HG03432 (cell line): ENCODE measurements around the gene TASOR2.

Source experiments
- ATAC-seq: cut with Tn5 transposase; IDR thresholded peaks from one replicate; pipeline ENCODE4 v1.9.1; 2021; ENCODE audit warnings: mild to moderate bottlenecking, moderate library complexity; ENCODE audit not compliant: unreplicated experiment

TASOR2 gene

DNA sequence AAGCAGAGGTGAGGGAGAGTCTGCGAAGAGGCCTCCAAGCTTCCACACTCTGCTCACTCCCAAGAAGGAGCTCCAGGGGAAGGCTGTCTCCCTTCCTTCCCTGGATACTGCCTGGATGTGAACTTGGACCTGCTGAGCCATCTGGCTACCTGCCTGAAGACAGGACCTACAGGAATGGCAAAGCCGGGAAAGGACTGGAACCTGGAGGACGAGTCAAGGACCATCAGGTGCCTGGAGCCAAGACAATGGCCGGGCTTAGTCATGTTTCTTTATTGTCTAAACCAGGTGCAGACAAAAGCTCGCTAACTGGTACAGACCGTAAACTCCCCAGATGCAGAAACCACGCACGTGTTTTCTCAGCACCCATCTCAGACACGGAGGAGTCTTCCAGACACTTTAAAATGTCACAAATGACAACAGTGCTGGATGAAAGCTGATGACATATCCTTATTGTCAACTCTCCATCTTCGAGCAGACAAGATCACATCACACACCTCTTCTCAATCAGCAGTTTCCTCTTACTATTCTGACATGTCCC is 30.4 kb upstream of the TASOR2 start:
- no peak for ATAC-seq

GRCh38 chr10:5655121-5655520 is 29.5 kb upstream of the TASOR2 start:
- no peak for ATAC-seq

- ATAC-seq: no peak
These were observed 27.7 kb upstream of the TASOR2 start for GRCh38 chr10:5656737-5657579.

GRCh38 chr10:5658871-5659618 is 25.6 kb upstream of the TASOR2 start:
- no peak for ATAC-seq

DNA sequence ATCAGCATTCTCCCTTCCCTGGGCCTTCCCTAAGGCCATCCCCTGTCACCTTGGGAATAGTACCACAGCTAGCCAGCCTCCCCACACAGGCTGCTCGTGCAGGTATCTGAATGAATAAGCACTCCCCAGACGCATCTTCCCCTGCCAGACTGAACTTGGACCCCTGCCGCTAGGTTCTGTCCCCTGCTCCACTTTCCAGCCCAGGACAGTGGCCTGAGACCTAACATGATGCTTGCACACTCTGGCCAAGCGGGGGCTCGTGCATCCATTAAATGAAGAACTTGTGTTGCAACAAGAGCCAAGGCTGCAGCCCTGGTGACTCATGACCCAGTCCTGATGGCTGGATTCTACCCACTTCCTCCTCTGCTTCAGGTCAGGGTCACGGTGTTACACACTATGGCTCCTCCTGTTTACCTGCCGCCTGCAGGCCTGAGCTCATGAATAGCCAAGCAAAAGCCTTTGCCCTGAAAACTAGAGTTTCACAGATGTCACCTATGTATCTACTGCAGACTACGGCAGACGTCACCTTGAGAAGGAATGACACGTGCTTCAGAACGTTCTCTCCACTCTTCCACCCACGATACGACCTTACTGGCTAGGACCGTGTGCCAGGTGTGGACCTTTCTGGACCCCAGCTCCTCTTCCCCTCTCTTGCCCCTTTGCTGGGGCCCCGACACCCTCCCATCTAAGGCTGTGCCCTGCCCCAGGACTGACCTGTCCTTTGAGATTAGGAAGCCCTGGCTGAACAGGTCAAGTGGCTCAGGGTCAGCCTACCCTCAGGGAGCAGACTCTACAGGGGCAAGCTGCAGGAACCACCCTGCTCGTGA is 24.7 kb upstream of the TASOR2 start:
- ATAC-seq: peak; percentile 76

DNA sequence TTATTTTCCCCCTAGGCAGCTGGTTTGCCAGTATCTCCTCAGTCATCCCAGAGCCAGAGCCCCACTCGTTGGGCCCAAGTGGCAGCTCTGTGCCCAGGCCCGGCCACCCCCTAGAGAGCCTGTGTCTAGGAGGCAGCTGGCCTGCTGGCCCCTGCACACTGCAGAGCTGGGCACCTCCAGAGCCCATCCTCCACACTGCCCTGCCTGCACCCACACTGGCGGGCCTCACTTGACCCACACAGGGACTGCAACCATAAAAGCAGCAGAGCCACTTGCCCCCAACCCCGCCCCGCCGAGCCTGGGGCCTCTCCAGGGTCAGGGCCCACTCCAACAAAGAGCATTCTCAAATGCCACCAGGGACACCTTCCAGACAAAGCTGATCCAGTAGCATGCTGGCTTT is 23.6 kb upstream of the TASOR2 start:
- no peak for ATAC-seq

DNA sequence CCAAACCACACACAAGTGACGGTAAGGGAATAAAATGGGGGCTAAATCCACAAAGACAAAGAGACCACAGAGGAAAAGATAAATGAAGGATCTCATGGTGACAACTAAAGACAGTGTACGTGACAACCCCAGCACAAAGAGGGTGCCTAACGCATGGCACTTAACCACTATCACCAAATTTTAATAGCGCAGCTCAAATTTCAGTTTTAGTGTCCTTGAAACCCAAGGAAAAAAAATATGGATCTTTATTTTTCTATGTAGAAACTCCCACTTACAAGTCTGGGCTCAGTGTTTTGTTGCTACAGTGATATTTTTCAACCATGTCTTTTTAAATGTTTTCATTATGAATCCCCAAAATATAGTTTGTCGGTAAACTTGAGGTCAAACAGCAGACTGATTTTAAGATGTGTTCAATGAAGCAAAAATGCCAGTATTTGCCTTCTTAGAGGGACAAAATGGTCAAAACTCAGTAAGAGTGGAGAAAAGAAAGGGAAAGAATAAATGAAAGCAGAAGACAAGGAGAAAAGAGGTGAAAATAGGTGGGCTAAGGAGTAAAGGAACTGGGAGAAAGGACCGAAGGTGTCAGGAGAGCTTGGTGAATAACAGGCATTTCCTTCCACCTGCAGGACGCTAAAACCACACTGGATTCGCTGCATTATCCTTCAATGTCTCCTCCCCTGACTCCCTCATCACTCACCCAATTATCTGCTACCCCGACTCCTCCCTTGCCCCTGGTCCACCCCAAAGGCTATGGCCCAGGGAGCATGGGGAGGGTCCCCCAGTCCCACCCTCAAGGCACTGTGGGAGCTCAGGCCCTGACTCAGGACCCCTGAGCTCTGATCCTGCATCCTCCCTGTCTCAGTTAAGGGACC is 21.7 kb upstream of the TASOR2 start:
- ATAC-seq: no peak

DNA sequence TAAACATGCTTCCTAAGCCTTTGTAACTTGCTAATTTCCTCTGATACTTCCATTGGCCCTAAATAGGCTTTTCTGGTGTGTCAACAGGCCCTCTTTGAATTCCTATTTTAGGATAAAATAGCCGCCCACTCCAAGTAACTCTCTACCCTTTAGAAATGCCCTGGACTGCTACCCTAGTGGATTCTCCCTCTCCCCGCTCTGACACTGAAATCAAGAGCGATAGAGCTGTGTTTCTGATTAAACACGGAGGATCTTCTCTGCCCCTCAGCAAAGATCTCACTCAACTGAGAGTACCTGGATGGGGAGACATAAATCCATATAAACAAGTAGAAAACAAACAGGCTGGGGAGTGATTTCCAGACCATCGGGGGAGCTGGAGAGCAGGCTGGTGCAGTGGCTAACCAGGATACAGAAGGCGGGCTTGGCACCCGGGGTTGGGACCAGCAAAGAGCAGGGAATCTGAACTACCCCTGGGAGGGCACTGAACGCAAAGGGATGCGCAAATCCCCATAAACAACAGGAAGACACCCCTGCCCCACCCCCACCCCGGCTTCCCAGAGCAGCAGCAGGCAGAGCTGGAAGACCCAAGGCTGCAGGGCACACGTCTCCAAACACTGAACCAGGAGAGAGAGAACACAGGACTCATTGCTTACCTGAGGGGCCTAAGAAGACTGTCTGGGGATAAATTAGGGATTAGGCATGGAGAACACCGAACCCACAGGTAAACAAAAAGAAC is 20.8 kb upstream of the TASOR2 start:
- ATAC-seq: no peak

- ATAC-seq: no peak
These were observed 19.1 kb upstream of the TASOR2 start for GRCh38 chr10:5665373-5666007.

GRCh38 chr10:5666008-5666840 is 18.4 kb upstream of the TASOR2 start, which contains the start of gene ASB13:
Gene ASB13 (minus strand): TSS chr10:5666595. CDS start chr10:5666551, 44 bp downstream.
- ATAC-seq: peak; percentile 77

DNA sequence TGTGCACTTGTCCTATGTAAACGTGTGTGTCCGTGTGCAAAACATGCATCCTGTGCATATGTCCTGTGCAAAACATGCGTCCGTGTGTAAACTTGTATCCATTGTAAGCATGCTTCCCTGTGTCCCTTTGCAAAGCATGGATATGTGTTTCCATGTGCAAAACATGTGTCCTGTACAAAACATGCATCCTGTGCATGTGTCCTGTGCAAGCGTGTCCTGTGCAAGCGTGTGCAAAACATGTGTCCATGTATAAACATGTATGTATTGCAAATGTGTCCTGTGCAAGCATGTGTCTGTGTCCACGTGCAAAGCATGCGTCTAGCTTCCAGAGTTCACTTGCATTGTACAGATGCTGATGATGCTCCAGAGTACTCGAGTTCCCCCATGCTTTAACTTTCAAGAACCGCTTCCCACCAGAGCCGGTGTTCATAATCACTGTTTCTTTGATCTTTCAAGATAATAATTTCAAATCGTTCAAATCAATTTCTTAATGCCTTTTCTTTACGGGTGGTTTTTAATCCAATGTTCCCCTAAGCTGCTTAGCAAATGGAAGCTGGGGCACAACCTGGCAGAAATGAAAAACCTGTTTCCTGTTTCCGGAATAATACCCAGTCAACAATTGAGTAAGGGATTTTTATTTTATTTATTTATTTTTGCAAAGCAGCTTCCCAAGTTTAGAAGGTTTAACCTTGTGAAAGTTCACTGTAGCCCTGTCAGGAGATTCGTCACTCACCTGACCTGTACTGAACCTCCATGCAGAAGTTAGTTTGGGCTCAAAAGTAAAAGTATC is 17.6 kb upstream of the TASOR2 start:
- ATAC-seq: no peak

- no peak for ATAC-seq
These were observed 16.2 kb upstream of the TASOR2 start for GRCh38 chr10:5668429-5668828.

- no peak for ATAC-seq
These were observed 15.0 kb upstream of the TASOR2 start for GRCh38 chr10:5669604-5670003.

DNA sequence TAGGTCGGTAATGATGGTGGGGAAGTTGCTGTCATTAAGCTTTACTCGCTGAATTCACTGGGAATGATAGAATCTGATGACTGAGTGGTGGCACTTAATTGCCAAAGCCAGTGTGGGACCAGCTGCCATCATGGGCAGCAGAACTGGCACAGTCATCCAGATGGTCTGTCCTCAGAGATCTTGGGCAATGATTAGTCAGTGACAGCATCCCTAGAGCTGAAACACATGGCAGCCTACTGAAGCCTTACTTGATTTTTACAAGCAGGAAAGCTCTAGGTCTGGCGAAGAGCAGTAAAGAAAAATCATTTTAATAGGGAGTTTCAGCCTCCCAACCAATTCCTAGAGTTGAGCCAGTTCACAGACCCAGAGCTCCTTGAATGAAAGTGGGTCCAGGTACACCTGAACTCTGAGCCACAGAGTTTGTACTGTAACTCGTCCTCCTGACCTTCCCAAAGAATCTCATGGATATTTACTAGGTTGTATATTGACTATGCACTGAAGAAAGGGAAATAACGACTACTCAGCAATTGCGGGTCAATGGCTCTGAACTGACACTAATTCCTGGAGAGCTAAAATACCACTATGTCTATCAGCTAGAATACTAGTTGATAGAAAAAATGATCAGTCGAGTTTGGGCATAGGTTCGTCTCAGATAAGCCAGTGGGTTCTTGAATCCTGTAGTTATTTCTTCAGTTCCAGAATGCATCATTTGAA is 13.8 kb upstream of the TASOR2 start:
- no peak for ATAC-seq

DNA sequence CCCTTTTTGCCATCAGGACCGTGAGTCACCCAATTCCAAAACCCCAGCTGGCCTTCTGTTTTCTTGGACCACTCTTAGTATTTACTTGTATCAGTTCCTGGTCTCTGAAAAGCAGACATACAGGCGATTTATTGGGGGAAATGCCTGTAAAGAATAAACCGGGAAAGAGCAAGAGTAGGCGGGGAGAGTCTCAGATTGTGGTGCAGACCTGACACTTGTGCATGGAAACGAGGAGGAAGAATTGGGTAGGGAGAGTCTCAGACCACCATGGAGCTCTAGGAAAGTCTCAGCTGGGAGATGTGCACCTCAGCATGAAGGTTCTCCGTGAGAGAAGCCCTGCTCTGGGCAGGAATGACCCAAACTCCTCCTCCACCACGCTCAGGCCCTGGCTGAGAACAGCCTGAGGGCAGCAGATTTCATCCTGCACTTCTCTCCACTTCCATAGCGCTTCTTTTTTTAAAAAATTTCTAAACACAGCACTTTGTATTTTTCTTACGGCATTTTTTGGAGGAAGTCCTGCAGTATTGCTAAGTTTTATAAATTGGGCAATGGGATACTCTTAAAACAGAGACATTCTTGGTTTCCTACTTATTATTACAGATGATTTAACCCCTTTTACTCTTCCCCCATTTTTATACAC is 6.1 kb upstream of the TASOR2 start:
- no peak for ATAC-seq

DNA sequence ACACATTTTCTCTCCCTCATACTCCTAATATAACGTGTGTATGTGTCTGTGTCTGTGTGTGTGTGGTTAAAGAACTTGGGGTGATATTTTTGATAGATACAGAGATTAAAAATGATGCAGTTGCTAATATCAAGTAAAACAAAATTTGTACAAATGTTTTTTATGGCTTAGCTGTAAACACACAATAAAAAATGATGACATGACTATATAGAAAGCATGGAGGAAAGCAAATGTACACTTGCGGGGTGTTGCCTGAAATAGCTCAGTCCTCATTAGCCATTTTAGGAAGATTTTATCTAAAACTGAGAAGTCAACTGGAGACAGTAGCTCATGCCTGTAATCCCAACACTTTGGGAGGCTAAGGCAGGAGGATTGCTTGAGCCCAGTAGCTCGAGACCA is 5.6 kb upstream of the TASOR2 start:
- no peak for ATAC-seq
